HG02981 (cell line): ENCODE results near the gene OPRL1.
"Not testable (repeated sequence)": the region's sequence is repeated elsewhere in the genome, so short reads cannot be mapped to it uniquely, and the experiment has no call there.

Source experiments
- ATAC-seq: cut with Tn5 transposase; IDR thresholded peaks from one replicate; pipeline ENCODE4 v1.9.1; 2021; ENCODE audit warnings: mild to moderate bottlenecking, moderate library complexity; ENCODE audit not compliant: unreplicated experiment

The OPRL1 gene

GRCh38 chr20:64083378-64083803 lies 3.5 kb downstream of the OPRL1 start:
- ATAC-seq = no peak

- no peak for ATAC-seq
Measured at GRCh38 chr20:64083804-64084684, 4.2 kb downstream of the OPRL1 start, which contains the start of gene LKAAEAR1. TSS of gene LKAAEAR1 (minus strand) at chr20:64084398. CDS start at chr20:64084219, 179 bp downstream.

- ATAC-seq = no peak
Measured at GRCh38 chr20:64084685-64085152, 4.8 kb downstream of the OPRL1 start.

GRCh38 chr20:64086801-64087200 lies 6.9 kb downstream of the OPRL1 start:
- ATAC-seq = no peak

GRCh38 chr20:64087226-64087825 lies 7.4 kb downstream of the OPRL1 start:
- not testable (repeated sequence) for ATAC-seq

- ATAC-seq = not testable (repeated sequence)
Measured at GRCh38 chr20:64088586-64088985, 8.7 kb downstream of the OPRL1 start.

GRCh38 chr20:64090165-64090564 lies 10.3 kb downstream of the OPRL1 start:
- ATAC-seq = no peak

GRCh38 chr20:64091340-64091739 lies 11.5 kb downstream of the OPRL1 start:
- ATAC-seq = no peak

- no peak for ATAC-seq
Measured at GRCh38 chr20:64091770-64092169, 11.9 kb downstream of the OPRL1 start.

GRCh38 chr20:64092258-64093012 lies 12.6 kb downstream of the OPRL1 start:
- no peak for ATAC-seq

GRCh38 chr20:64093013-64093503 lies 13.2 kb downstream of the OPRL1 start:
- ATAC-seq = no peak

GRCh38 chr20:64095455-64095854 lies 15.6 kb downstream of the OPRL1 start:
- no peak for ATAC-seq

GRCh38 chr20:64095927-64096326 lies 16.0 kb downstream of the OPRL1 start:
- no peak for ATAC-seq

GRCh38 chr20:64096535-64096934 lies 16.7 kb downstream of the OPRL1 start:
- ATAC-seq = no peak

- no peak for ATAC-seq
Measured at GRCh38 chr20:64098471-64099013, 18.7 kb downstream of the OPRL1 start.

GRCh38 chr20:64099086-64099786 lies 19.4 kb downstream of the OPRL1 start:
- ATAC-seq = no peak

- no peak for ATAC-seq
Measured at GRCh38 chr20:64099880-64100565, 20.1 kb downstream of the OPRL1 start.

- ATAC-seq = no peak
Measured at GRCh38 chr20:64100566-64100888, 20.6 kb downstream of the OPRL1 start.

- ATAC-seq = no peak
Measured at GRCh38 chr20:64100946-64101688, 21.2 kb downstream of the OPRL1 start.
